GM19324 (cell line): ENCODE data around the gene ZNHIT1.

Experiments used
- ATAC-seq: cut with Tn5 transposase; IDR thresholded peaks from one replicate; pipeline ENCODE4 v1.9.1; 2021; ENCODE audit warnings: mild to moderate bottlenecking, moderate library complexity; ENCODE audit not compliant: unreplicated experiment, low FRiP score

ZNHIT1 gene

GRCh38 chr7:101217388-101218235 is at the start of gene ZNHIT1, which contains the start of gene PLOD3:
Gene ZNHIT1 (plus strand): TSS chr7:101218165. CDS start chr7:101218196, 31 bp downstream.
Gene PLOD3 (minus strand): TSS chr7:101217581. CDS start chr7:101217274, 307 bp downstream.
- peak; percentile 71 for ATAC-seq

- no peak for ATAC-seq
Measured at GRCh38 chr7:101168412-101169049, 49.4 kb upstream of the ZNHIT1 start.

- ATAC-seq: no peak
Measured at GRCh38 chr7:101169110-101169837, 48.7 kb upstream of the ZNHIT1 start.

- no peak for ATAC-seq
Measured at GRCh38 chr7:101169838-101170551, 48.0 kb upstream of the ZNHIT1 start.

GRCh38 chr7:101170617-101171441 is 47.1 kb upstream of the ZNHIT1 start:
- ATAC-seq: no peak

- ATAC-seq: no peak
Measured at GRCh38 chr7:101171442-101171837, 46.5 kb upstream of the ZNHIT1 start.

- ATAC-seq: no peak
Measured at GRCh38 chr7:101172005-101172853, 45.7 kb upstream of the ZNHIT1 start.

GRCh38 chr7:101172854-101173751 is 44.9 kb upstream of the ZNHIT1 start:
- ATAC-seq: no peak

- no peak for ATAC-seq
Measured at GRCh38 chr7:101173752-101174244, 44.2 kb upstream of the ZNHIT1 start.

- no peak for ATAC-seq
Measured at GRCh38 chr7:101174322-101174854, 43.6 kb upstream of the ZNHIT1 start.

GRCh38 chr7:101175664-101176063 is 42.3 kb upstream of the ZNHIT1 start:
- no peak for ATAC-seq

GRCh38 chr7:101177644-101178043 is 40.3 kb upstream of the ZNHIT1 start:
- no peak for ATAC-seq

- ATAC-seq: no peak
Measured at GRCh38 chr7:101179117-101179516, 38.8 kb upstream of the ZNHIT1 start.

GRCh38 chr7:101179713-101180112 is 38.3 kb upstream of the ZNHIT1 start:
- no peak for ATAC-seq

GRCh38 chr7:101180130-101180755 is 37.7 kb upstream of the ZNHIT1 start, which contains the start of gene NAT16:
Gene NAT16 (minus strand): TSS chr7:101180293. CDS start chr7:101174807, 5,486 bp downstream.
- no peak for ATAC-seq

GRCh38 chr7:101185258-101185839 is 32.6 kb upstream of the ZNHIT1 start:
- ATAC-seq: no peak
